ENCODE measurements around the gene ADRB2.

Gene ADRB2

DNA sequence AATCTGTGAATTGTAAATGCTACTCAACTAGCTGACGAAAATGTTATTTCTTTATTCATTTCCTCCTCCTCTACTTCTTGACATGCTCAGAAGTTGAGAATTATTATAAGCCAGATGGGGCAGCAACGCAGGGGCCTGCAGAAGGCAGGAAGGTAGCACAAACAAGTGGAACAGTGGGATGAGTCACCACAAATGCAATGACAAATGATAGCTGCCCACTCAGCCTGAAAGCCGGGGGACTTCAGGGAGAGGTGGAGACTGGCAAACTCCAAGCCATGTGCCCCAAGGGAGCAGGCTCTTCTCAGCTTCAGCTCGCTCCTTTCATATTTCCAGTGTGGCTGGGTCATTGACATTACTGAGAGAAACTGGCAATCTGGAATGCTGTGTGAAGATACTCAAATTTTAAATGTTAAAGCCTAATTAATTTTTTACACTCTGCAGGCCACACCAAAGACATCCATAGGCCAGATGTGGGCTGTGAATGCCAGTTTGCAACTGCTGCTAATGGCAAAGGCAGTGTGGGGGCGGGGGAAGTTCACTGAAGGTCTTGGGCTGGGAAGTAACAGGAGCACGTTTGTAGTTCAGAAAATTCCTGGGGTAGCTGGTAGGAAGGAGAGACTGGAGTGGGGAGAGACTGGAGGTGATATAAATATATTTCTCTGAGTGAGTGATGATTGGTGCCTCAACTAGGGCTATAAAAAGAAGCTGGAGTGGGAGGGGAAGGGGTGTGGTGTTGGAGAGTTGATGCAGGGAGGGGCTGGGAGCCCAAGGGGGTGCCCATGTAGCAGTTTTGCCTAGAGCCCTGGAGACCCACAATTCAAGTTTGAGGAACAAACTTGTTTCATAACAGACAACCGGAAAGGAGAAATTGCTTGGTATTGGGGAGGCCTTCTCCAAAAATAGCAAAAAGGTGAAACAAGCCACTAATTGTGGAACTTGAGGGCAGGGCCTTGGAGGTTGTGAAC is 20.8 kb upstream of the ADRB2 start:
- no peak for DNase-seq

- no peak for DNase-seq
Measured at GRCh38 chr5:148806520-148806931, 19.9 kb upstream of the ADRB2 start.

GRCh38 chr5:148807851-148808250 is 18.6 kb upstream of the ADRB2 start:
- DNase-seq, result no peak

- no peak for DNase-seq
Measured at GRCh38 chr5:148808864-148809642, 17.4 kb upstream of the ADRB2 start.

DNA sequence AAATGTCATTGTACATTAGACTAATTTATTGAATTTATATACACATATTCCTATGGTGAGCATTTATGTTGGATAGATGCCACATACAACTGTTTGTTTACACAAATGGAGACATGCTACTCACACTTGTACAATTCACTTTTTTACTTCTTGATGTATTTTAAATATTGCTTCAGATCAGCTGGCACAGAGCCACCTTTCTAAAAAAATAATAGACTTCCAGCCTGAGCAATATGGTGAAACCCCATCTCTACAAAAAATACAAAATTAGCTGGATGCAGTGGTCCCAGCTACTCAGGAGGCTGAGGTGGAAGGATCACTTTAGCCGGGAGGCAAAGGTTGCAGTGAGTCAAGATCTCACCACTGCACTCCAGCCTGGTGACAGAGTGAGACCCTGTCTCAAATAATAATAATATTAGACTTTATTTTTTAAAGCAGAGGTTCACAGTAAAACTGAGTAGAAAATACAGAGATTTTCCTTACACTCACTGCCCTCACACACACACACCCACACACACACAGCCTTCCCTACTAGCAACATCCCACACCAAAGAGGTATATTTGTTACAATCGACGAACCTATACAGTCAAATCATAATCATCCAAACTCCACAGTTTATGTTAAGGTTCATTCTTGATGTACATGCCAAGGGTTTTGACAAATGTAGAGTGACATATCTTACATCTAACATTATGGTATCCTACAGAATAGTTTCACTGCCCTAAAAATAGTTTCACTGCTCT is 16.5 kb upstream of the ADRB2 start:
- DNase-seq, result no peak

DNA sequence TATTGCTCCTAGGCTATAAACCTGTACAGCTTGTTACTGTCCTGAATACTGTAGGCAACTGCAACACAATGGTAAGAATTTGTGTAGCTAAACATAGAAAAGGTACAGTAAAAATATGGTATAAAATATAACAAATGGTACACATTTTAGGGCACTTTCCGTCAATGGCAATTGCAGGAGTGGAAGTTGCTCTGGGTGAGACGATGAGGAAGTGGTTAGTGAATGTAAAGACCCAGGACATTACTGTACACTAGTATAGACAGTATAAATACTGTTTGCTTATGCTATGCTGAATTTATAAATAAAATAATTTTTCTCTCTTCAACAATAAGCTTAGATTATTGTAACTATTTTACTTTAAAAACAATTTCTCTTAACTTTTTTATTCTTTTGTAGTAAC is 15.6 kb upstream of the ADRB2 start:
- DNase-seq, result no peak

DNA sequence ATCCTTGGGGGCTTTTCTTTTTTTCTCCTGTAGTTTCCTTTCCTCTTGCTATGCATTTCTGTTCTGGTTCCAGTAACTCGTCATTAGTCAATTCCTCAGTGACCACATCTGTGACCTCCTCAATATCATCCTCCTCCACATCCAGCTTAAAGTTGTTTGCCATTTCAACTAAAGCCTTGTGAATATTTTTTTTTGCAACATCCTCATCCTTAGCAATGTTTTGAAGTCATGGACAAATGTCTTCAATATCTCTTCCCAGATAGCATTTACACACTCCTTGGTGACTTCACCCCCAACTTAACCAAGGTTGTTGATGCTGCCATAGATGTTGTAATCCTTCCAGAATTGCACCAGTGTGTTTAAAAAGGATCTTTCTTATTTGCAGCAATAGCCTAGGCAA is 14.7 kb upstream of the ADRB2 start:
- no peak for DNase-seq

DNA sequence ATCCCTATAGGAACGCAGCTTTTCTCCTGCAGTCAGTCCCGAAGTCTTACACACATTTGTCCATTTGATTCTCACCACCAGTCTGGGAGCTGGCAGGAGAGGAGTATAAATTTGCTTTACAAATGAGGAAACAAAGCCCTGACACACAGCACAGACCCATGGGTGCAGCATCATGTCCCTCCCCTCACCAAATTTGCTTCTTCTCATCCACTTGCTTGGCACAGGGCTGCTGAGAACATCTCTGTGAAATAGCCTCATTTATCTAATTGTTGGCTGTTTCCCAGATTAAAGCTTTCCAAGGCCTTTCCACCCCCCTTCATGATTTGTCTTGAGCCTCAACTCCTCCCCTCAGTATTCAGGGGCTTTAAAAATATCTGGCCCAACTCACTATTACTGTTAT is 11.3 kb upstream of the ADRB2 start:
- DNase-seq, result no peak

GRCh38 chr5:148815578-148815977 is 10.8 kb upstream of the ADRB2 start:
- no peak for DNase-seq

DNA sequence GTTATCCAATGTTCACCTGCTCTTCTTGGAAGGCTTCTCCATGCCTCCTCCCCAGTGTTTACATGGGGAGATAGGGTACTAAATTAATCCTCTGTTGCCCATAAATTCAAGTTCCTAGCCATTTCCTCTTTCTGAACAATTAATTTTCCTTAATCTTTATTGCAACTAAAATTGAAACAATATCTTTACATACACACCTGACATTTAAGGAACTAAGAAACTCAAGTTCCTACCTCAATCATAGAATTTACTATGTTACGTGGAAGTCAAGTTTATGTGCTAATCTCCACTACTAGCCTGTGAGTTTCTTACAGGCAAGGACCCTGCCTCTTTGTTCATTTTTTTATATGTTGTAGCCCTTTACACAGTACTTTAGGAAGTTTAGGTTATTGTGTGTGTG is 10.1 kb upstream of the ADRB2 start:
- no peak for DNase-seq

- no peak for DNase-seq
Measured at GRCh38 chr5:148816782-148817181, 9.6 kb upstream of the ADRB2 start.

GRCh38 chr5:148817606-148818005 is 8.8 kb upstream of the ADRB2 start:
- DNase-seq, result no peak

DNA sequence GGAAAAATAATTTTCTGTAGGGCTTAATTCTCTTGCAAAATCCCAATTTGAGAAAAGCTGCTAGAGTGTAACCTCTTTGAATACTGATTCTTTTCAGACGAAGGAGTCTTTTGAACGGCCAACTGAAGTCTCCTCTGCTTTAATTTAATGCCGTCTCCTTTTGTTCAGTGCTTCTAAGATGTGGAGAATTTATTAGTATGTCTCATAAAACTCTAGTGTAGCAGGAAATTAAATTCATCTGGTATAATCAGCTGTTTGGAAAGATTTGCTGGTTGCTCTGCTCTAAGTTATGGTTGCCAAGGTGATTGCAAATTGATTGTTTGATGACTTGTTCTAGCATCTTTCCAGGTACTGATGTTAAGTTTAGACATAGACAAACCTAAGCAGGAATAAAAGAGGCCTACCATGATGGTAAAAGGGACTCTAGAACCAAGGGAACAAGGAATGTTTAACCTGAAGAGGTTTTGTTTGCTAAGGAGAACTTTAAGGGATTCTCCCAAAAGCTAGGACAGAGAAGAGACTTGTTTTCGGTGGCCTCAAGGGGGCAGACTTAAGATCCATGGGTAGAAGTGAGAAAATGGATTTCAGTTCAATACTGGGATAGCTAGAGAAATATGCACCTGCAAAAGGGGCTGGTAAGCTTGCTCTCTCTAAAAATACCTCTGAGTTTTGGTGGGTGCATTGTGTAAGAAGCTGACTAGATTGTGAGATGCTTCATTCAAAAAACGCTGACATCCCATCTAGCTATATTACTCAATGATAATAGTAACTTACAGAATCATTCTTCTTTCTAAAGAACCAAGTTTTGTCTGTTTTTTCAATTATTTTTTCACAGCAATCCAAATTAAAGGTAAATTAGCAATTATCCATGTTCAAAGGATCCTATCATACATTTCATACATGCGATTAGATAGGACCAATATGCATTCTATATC is 5.7 kb upstream of the ADRB2 start:
- DNase-seq, result no peak

DNA sequence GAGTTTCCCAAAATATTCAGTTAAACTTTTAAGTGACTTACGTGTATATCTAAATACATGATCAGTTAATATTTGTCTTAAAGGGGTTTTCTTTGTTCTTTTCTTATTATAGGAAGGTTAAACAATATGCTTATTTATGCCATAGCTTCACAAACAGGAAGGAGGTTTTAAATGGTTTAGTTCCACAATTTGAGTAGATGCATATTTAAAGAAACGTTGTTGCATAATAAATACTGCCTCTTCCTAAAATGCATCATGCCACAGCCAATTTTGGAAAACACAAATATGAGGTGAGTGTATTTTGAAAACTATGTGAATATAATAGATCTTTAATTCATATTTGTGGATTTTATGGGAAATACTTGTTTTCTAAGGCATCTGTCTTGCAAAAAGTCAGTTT is 2.5 kb upstream of the ADRB2 start:
- DNase-seq, result no peak

DNA sequence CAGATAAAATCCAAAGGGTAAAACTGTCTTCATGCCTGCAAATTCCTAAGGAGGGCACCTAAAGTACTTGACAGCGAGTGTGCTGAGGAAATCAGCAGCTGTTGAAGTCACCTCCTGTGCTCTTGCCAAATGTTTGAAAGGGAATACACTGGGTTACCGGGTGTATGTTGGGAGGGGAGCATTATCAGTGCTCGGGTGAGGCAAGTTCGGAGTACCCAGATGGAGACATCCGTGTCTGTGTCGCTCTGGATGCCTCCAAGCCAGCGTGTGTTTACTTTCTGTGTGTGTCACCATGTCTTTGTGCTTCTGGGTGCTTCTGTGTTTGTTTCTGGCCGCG is 727 bp upstream of the ADRB2 start:
- no peak for DNase-seq

DNA sequence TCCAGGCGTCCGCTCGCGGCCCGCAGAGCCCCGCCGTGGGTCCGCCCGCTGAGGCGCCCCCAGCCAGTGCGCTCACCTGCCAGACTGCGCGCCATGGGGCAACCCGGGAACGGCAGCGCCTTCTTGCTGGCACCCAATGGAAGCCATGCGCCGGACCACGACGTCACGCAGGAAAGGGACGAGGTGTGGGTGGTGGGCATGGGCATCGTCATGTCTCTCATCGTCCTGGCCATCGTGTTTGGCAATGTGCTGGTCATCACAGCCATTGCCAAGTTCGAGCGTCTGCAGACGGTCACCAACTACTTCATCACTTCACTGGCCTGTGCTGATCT is 294 bp downstream of the ADRB2 start:
- DNase-seq, result no peak

GRCh38 chr5:148827723-148828122 is 1.3 kb downstream of the ADRB2 start:
- DNase-seq, result no peak

DNA sequence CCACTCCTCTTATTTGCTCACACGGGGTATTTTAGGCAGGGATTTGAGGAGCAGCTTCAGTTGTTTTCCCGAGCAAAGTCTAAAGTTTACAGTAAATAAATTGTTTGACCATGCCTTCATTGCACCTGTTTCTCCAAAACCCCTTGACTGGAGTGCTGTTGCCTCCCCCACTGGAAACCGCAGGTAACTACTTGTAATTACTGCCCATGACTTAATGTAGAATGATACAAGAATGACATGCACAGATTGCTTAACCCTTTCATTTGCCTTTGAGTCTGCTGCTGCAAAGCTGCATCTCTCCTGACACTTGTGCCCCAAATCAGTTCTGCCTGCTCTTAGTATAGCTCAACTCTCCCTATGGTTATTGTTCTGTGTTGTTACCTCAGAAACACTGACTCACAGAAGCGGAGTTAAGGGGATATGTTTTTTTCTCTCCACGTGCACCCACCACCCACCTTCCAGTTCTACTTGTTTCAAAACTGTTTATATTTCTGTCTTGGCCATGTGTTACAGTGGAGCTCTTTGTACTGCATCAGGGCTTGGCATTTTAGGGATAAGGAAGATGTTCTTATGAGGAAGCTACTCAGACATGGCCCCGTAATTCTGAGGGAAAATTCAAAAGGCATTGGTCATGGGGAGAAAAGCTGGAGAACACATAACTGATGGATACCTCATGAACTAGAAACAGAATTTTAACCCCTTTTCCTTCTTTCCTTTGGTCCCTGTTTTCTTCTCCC is 2.3 kb downstream of the ADRB2 start:
- DNase-seq, result no peak

DNA sequence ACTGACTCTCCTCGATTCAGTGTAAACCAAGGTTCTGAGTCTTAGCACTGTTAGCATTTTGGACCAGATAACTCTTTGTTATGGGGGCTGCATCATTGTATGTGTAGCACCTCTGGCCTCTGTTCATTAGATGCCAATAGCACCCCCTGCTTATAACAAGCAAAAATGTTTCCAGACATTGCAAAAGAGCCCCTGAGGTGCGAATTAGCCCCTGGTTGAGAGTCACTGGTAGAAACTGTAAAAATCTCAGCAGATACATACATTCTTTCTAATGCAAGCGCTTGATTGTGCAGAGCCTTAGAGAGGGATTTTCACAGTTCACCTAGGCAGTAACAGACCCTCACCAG is 2.8 kb downstream of the ADRB2 start:
- DNase-seq, result no peak

DNA sequence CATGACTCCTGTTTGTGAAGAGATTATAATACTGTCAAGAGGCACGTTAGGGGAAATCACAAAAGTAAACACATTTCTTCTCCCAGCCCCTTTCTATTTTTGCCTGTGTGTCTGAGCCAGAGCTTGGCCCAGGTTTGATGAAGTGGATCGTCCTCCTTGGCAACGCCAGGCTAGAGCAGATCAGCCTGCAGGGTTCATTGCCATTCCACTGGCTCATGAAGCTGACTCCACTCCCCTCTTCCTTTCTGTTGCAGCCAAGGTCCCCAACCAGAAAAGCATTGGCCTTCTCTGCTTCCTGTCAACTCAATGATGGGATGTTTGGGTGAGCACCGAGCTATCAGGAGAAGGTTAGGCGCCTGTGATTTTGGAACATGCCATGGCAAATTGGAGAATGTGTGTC is 3.3 kb downstream of the ADRB2 start:
- DNase-seq, result no peak

DNA sequence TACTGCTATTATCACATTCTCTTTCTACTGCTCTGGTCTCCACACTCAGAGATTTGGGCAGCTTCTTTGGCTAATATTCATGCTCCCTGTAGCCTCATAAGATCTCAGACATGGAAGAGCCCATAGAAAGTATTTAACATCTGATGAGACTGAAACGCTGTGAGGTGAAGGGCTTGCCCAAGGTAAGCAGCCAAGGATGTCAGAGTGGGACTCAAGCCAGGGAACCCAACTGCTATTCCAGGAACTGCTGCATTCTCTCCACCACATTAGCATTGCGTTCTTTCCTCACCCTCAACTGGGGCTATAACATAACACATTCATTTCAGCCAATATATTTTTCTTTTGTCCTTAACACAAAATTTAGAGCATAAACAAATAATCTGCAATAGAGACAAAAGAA is 3.8 kb downstream of the ADRB2 start:
- DNase-seq, result no peak

Measured in right hindlimb (tissue), 1 donor.